Measurements from ENCODE around the gene PLXDC1. TPM values are rescaled to one million over a fixed set of nuclear protein-coding genes. Genes with fewer than 3 reads are reported as not detected.

The PLXDC1 gene
- total and polyA plus RNA-seq, 11 donors, result 4.8 to 17.4 (median 13.3) TPM

DNA sequence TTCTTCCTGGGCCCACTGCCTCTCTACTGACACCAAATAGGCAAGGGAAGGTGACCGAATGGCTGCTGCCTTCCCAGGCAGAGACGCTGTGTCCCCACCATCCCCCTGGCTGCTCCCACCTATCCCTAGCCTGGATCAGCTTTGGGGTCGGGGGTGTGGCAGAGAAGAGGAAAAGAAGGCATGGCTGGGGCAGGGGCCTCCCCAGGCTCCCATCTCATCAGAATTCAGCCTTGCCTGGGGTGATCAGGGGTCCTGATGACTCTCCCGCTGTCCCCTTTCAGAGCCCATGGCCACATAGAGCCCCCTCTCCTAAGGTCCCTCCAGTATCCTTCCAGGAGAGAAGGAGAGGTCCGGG, 665 bp downstream of the PLXDC1 start:
- Histone ChIP-seq H3K27me3 (peaks cover 0 to 24% (median 4%) of the 10 kb centered on the region in 9 donors), H3K27ac (peak overlapping the region; percentile 35 to 98 (median 92)), H3K4me3 (peak overlapping the region in 11 of 12 donors; percentile 44 to 99 (median 73)), H3K36me3 (no peaks in the 10 kb centered on the region), H3K9me3 (no peaks in the 10 kb centered on the region), H3K4me1 (peaks cover 0 to 32% (median 17%) of the 10 kb centered on the region in 12 donors)
- DNase-seq (no peak), ATAC-seq (no peak)
- WGBS, 4 donors, result 19 to 30% (median 27%) methylated on average over 4 to 5 of the region's 5 CpGs; no CpG with 5 or more reads in 1 of the 4 donors
- intact Hi-C loops (cut with DNase I), result loop anchor here in 7 of 10 donors (5.0 to 10.0 kb wide), 9 partner anchors 68 to 398 kb away; partner anchors contain the start of genes LASP1 (in 4 of the 7), FBXO47 (in 2 of the 7) and PSMB3 (in 1 of the 7)
- TF ChIP-seq, protein P1, sequence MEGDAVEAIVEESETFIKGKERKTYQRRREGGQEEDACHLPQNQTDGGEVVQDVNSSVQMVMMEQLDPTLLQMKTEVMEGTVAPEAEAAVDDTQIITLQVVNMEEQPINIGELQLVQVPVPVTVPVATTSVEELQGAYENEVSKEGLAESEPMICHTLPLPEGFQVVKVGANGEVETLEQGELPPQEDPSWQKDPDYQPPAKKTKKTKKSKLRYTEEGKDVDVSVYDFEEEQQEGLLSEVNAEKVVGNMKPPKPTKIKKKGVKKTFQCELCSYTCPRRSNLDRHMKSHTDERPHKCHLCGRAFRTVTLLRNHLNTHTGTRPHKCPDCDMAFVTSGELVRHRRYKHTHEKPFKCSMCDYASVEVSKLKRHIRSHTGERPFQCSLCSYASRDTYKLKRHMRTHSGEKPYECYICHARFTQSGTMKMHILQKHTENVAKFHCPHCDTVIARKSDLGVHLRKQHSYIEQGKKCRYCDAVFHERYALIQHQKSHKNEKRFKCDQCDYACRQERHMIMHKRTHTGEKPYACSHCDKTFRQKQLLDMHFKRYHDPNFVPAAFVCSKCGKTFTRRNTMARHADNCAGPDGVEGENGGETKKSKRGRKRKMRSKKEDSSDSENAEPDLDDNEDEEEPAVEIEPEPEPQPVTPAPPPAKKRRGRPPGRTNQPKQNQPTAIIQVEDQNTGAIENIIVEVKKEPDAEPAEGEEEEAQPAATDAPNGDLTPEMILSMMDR (IDR thresholded peaks at IDR 0.05), result no peak
- TF ChIP-seq POLR2A (IDR thresholded peaks at IDR 0.05), result no peak

DNA sequence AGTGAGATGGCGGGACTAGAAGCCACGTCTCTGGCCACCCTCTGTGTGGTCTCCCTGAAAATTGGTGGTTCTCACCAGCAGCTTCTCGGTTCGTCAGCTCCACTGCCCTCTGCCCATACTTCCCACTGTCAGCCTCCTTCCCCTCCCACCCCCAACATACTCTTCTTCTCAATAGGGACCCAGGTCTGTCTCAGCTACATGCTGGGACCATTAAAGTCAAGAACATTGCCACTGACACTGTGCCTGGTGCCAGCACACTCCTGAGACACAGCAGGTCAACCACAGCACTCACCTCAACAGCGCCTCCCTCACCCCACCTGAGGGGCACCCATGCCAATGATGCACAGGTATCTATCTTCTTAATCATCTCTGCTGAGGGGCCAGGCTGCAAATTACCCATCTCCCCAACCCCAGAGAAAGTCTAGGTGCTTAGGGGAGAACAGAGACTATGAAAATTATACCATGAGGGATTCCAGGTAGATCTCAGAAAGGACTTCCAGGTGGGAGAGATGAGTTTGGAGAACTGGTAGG, 1.3 kb downstream of the PLXDC1 start:
- H3K9me3 ChIP-seq, result no peaks in the 10 kb centered on the region
- no peaks in the 10 kb centered on the region for H3K36me3 ChIP-seq
- peaks cover 0 to 24% (median 4%) of the 10 kb centered on the region in 9 donors for H3K27me3 ChIP-seq
- H3K27ac ChIP-seq, result peak overlapping the region in 11 of 12 donors; percentile 11 to 97 (median 91)
- no peak for DNase-seq
- TF ChIP-seq, protein P1 (IDR thresholded peaks at IDR 0.05), result no peak
- no peak for TF ChIP-seq POLR2A (IDR thresholded peaks at IDR 0.05)
- 59 to 69% (median 65%) methylated on average over 5 of the region's 5 CpGs for WGBS, 4 donors
- H3K4me1 ChIP-seq, result peaks cover 0 to 36% (median 17%) of the 10 kb centered on the region in 12 donors
- H3K4me3 ChIP-seq, result peak overlapping the region in 9 of 12 donors; percentile 67 to 99 (median 80)
- intact Hi-C loops (cut with DNase I), result loop anchor here in 7 of 10 donors (5.0 to 10.0 kb wide), 9 partner anchors 68 to 398 kb away; partner anchors contain the start of genes LASP1 (in 4 of the 7), FBXO47 (in 2 of the 7) and PSMB3 (in 1 of the 7)
- no peak for ATAC-seq

DNA sequence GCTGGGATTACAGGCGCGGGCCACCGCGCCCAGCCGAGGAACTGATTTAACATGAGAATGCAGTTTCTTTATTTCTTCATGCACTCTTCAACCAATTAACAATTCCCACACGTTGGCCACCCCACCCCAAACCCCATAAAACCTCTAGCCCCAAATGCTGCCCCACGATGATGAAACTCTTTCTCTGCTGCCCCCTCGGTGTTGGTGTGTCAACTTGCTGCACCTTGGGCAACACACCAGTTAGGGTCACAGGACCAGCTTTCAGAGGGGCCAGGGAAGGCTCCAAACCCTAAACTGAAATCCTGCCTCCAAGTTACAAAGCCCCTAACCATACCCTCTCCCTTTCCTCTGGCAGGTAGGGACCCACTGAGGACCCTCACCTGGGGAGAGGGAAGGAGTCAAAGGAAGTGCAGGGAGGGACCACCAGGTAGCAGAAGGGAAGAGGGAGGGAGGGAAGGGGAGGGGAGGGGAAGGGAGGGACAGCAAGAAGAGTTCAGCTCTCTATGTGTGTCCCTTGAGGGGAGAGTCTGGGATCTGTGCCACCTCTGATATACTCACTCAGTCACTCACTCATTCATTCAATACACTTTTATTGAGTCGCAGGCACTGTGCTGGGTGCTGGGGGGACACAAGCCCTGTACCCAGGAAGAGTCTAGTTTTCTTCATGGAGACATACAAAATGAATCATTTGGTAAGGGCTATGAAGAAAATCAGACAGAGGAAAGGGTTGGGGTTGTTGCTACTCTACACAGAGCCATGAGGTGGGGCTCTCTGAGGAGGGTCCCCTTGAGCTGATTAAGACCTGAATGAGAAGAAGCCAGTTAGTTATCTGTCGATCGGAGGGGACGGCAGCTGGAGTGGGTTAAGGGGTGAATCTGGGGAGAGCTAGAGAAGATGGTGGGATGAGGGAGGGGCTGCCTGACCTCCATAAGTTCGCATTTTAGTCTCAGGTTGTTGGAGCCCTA, 3.9 kb downstream of the PLXDC1 start:
- ATAC-seq (no peak), DNase-seq (peak in 4 of 5 donors; percentile 38 to 75 (median 62))
- no peak overlapping the region for H3K4me3 ChIP-seq
- no peaks in the 10 kb centered on the region for H3K36me3 ChIP-seq
- intact Hi-C loops (cut with DNase I), result loop anchor here in 5 of 10 donors (2.0 to 10.0 kb wide), 5 partner anchors 50 to 65 kb away; no protein-coding TSS in a partner anchor
- TF ChIP-seq, protein P1 (IDR thresholded peaks at IDR 0.05), result no peak
- no peak for TF ChIP-seq POLR2A (IDR thresholded peaks at IDR 0.05)
- peak overlapping the region in 5 of 12 donors; percentile 24 to 92 (median 34) for H3K27ac ChIP-seq
- H3K27me3 ChIP-seq, result peaks cover 0 to 24% (median 4%) of the 10 kb centered on the region in 9 donors
- peaks cover 0 to 49% (median 29%) of the 10 kb centered on the region in 12 donors for H3K4me1 ChIP-seq
- WGBS, 4 donors, result 60 to 67% (median 64%) methylated on average over 13 of the region's 13 CpGs
- no peaks in the 10 kb centered on the region for H3K9me3 ChIP-seq
